ENCODE results near the gene PDE9A. TPM values are rescaled to one million over a fixed set of nuclear protein-coding genes. Genes with fewer than 3 reads are reported as not detected.

PDE9A gene
- total and polyA plus RNA-seq, 2 of the 4 experiments (the other 2 are of a cell fraction), result 0.89 to 0.90 TPM

- in situ Hi-C loops (cut with MboI; ENCODE audit: low sequenced_read_pairs) (no loop called here), intact Hi-C loops (cut with micrococcal nuclease) (no loop called here), dilution Hi-C loops (cut with HindIII; ENCODE audit: low sequenced_read_pairs, unreplicated experiment) (no loop called here)
- CTCF ChIA-PET, result no interaction called here
- 0 out of 2 replicates have a peak overlapping the region, but pooled peaks have one; percentile 45 for H2AK5ac ChIP-seq (ENCODE audit: low read depth, low read length)
- TF ChIP-seq MAZ (IDR thresholded peaks at IDR 0.05; ENCODE audit: borderline replicate concordance, low read depth, low read length), result no peak
- TF ChIP-seq POLR2A (IDR thresholded peaks at IDR 0.05; ENCODE audit: low read depth, low read length), result no peak
- TF ChIP-seq ELK1 (IDR thresholded peaks at IDR 0.05; ENCODE audit: borderline replicate concordance, low read depth, low read length), result no peak
- TF ChIP-seq NFE2L2 (IDR thresholded peaks at IDR 0.05; ENCODE audit: low read depth, low read length), result no peak
- no peak for TF ChIP-seq CEBPB (IDR thresholded peaks at IDR 0.05; ENCODE audit: low read depth, low read length)
- TF ChIP-seq SMC3 (IDR thresholded peaks at IDR 0.05; ENCODE audit: low read depth, low read length), result no peak
- TF ChIP-seq RAD21 (IDR thresholded peaks at IDR 0.05; ENCODE audit: low read length), result no peak
- no peak for TF ChIP-seq RFX5 (IDR thresholded peaks at IDR 0.05; ENCODE audit: low read depth, low read length)
- TF ChIP-seq USF2 (IDR thresholded peaks at IDR 0.05; ENCODE audit: low read depth, low read length), result no peak
- no peak for TF ChIP-seq MXI1 (IDR thresholded peaks at IDR 0.05; ENCODE audit: borderline replicate concordance, low read depth, low read length)
- no peak for TF ChIP-seq CTCF (conservative IDR thresholded peaks at IDR 0.05; ENCODE audit: low read depth, low read length)
- TF ChIP-seq BHLHE40 (IDR thresholded peaks at IDR 0.05; ENCODE audit: low read depth, low read length), result no peak
- no peak for TF ChIP-seq MAFK (IDR thresholded peaks at IDR 0.05; ENCODE audit: low read depth, low read length)
- no peak for TF ChIP-seq RCOR1 (IDR thresholded peaks at IDR 0.05; ENCODE audit: insufficient replicate concordance, low read length)
- TF ChIP-seq CHD1 (IDR thresholded peaks at IDR 0.05; ENCODE audit: low read depth, low read length), result no peak
- TF ChIP-seq FOS (IDR thresholded peaks at IDR 0.05; ENCODE audit: low read depth, low read length), result no peak
- no TSS peak for BruUV-seq (replicated peaks)
- no peaks in the 10 kb centered on the region for H3K9me3 ChIP-seq (ENCODE audit: control insufficient read depth, insufficient read depth, low read length)
- no peak overlapping the region for H3K56ac ChIP-seq (ENCODE audit: extremely low read depth, insufficient read depth, low read length)
- peaks cover 12% of the 10 kb centered on the region for H3K4me1 ChIP-seq (ENCODE audit: control insufficient read depth, insufficient read depth, low read length)
- no peak overlapping the region for H3K23ac ChIP-seq (ENCODE audit: low read depth, low read length)
- no peak overlapping the region for H3K4me3 ChIP-seq (ENCODE audit: insufficient read depth, low read depth, low read length)
- no peaks in the 10 kb centered on the region; the same call in 1 of the 2 replicates for H3K27me3 ChIP-seq (ENCODE audit: control insufficient read depth, insufficient read depth, low read length)
- no peak for ATAC-seq (ENCODE audit: low read depth)
- H4K20me1 ChIP-seq (ENCODE audit: insufficient read depth, low read length), result no peaks in the 10 kb centered on the region
- no peak overlapping the region for H3K9ac ChIP-seq (ENCODE audit: low read depth, low read length)
- no peak overlapping the region for H2AFZ ChIP-seq (replicated peaks; ENCODE audit: low read length, poor library complexity)
- H3K18ac ChIP-seq (ENCODE audit: low read depth, low read length), result no peak overlapping the region
- no peaks in the 10 kb centered on the region for H3K79me1 ChIP-seq (ENCODE audit: low read depth in 1 of 2, low read length in 2 of 2)
- H2BK5ac ChIP-seq (ENCODE audit: low read depth, low read length, poor library complexity, severe bottlenecking), result no peak overlapping the region
- H4K5ac ChIP-seq (ENCODE audit: low read depth, low read length), result no peak overlapping the region
- H3K27ac ChIP-seq (ENCODE audit: insufficient read depth, low read length), result no peak overlapping the region
- H2BK15ac ChIP-seq (ENCODE audit: low read depth, low read length), result no peak overlapping the region
- no peak overlapping the region for H3K4ac ChIP-seq (ENCODE audit: low read depth, low read length)
- no peak overlapping the region for H3K14ac ChIP-seq (replicated peaks; ENCODE audit: low read depth, low read length)
- no peak overlapping the region for H4K91ac ChIP-seq (ENCODE audit: insufficient read depth, low read depth, low read length)
- peak; percentile 2 for DNase-seq
- no peaks in the 10 kb centered on the region for H3K36me3 ChIP-seq (ENCODE audit: control insufficient read depth, insufficient read depth, low read length)
- peak overlapping the region; percentile 59 for H2BK120ac ChIP-seq (ENCODE audit: low read depth, low read length)
- WGBS, 2 experiments (ENCODE audit: extremely low coverage in 2 of 2, insufficient read length in 1 of 2), result 97% methylated on average over 7 of the region's 15 CpGs; no CpG with 5 or more reads in 1 of the 2 experiments
- peak overlapping the region; percentile 42; the same call in 1 of the 2 replicates for H2BK20ac ChIP-seq (ENCODE audit: low read depth, low read length)
- H3K9me1 ChIP-seq (ENCODE audit: insufficient read depth, low read length), result no peaks in the 10 kb centered on the region; the same call in 1 of the 2 replicates
- H4K8ac ChIP-seq (ENCODE audit: low read depth in 2 of 2, low read length in 2 of 2), result no peak overlapping the region
- POLR2A ChIA-PET (ENCODE audit: unreplicated experiment), result no interaction called here
- H2AK9ac ChIP-seq (replicated peaks; ENCODE audit: low read depth, low read length, poor library complexity), result no peak overlapping the region
- no peak overlapping the region for H3K4me2 ChIP-seq (ENCODE audit: low read depth, low read length)
Observed at GRCh38 chr21:42725416-42725930, 72.1 kb downstream of the PDE9A start.
